BLaER1 treated with 17β-estradiol and CSF1 and Interleukin-3, amounts not matched to agents 10 nM and 100 nM (cell line): ENCODE results near the gene RARG.

Source experiments
- H3K27ac ChIP-seq, 11 experiments: shearing (Covaris generic); formaldehyde crosslinking; 2 replicates each; pipeline ENCODE4 v1.8.1; 2022
- H3K27me3 ChIP-seq, 11 experiments: shearing (Covaris generic); formaldehyde crosslinking; 2 replicates each; pipeline ENCODE4 v1.8.1; 2022
- H3K36me3 ChIP-seq, 11 experiments: shearing (Covaris generic); formaldehyde crosslinking; 2 replicates each; pipeline ENCODE4 v1.8.1; 2022
- H3K4me1 ChIP-seq, 10 experiments: shearing (Covaris generic); formaldehyde crosslinking; 2 replicates each; pipeline ENCODE4 v1.8.1; 2022
- H3K4me2 ChIP-seq, 11 experiments: shearing (Covaris generic); formaldehyde crosslinking; 2 replicates each; pipeline ENCODE4 v1.8.1; 2022
- H3K4me3 ChIP-seq, 10 experiments: shearing (Covaris generic); formaldehyde crosslinking; 2 replicates each; pipeline ENCODE4 v1.8.1; 2022
- H3K9ac ChIP-seq, 11 experiments: shearing (Covaris generic); formaldehyde crosslinking; 2 replicates each; pipeline ENCODE4 v1.8.1; 2022
- H3K9me3 ChIP-seq, 11 experiments: shearing (Covaris generic); formaldehyde crosslinking; replicated peaks in 1 of 11; 2 replicates each; pipeline ENCODE4 v1.8.1; 2022
- H4K20me1 ChIP-seq, 11 experiments: shearing (Covaris generic); formaldehyde crosslinking; 2 replicates each; pipeline ENCODE4 v1.8.1; 2022
- Cebpa-rat ChIP-seq, 11 experiments: shearing (Covaris generic); IDR thresholded peaks; 2 replicates each; pipeline ENCODE4 v1.8.1; 2022

Gene RARG

GRCh38 chr12:53235742-53236442 is 3.9 kb upstream of the RARG start:
- no peak overlapping the region for H3K4me3 ChIP-seq
- peak overlapping the region in 1 of 11 experiments; percentile 27; a peak in 1 of 22 replicates for H3K27ac ChIP-seq
- no peaks in the 10 kb centered on the region for H3K36me3 ChIP-seq
- no peak for TF ChIP-seq Cebpa-rat (IDR thresholded peaks at IDR 0.05)
- no peaks in the 10 kb centered on the region for H4K20me1 ChIP-seq
- H3K4me2 ChIP-seq = peak overlapping the region; percentile 67 to 98 (median 95)
- peaks cover 56 to 65% (median 60%) of the 10 kb centered on the region in 10 experiments for H3K4me1 ChIP-seq
- H3K9ac ChIP-seq = peak overlapping the region in 4 of 11 experiments; percentile 8 to 59 (median 22); a peak in 2 of 22 replicates
- no peaks in the 10 kb centered on the region for H3K27me3 ChIP-seq
- H3K9me3 ChIP-seq = no peaks in the 10 kb centered on the region

GRCh38 chr12:53235164-53235563 is 3.2 kb upstream of the RARG start:
- H3K4me3 ChIP-seq = no peak overlapping the region
- H3K9ac ChIP-seq = 0 out of 22 replicates have a peak overlapping the region, but pooled peaks of 1 of the 11 experiments have one; percentile 70
- peak overlapping the region; percentile 20 to 98 (median 95); a peak in 19 of 22 replicates for H3K4me2 ChIP-seq
- H4K20me1 ChIP-seq = no peaks in the 10 kb centered on the region
- no peaks in the 10 kb centered on the region for H3K27me3 ChIP-seq
- no peaks in the 10 kb centered on the region for H3K36me3 ChIP-seq
- H3K9me3 ChIP-seq = no peaks in the 10 kb centered on the region
- no peak overlapping the region; a peak in 1 of 22 replicates for H3K27ac ChIP-seq
- no peak for TF ChIP-seq Cebpa-rat (IDR thresholded peaks at IDR 0.05)
- H3K4me1 ChIP-seq = peaks cover 58 to 66% (median 63%) of the 10 kb centered on the region in 10 experiments

- Histone ChIP-seq H3K27ac (peak overlapping the region in 8 of 11 experiments; percentile 12 to 51 (median 29); a peak in 11 of 22 replicates), H3K4me1 (peaks cover 60 to 74% (median 68%) of the 10 kb centered on the region in 10 experiments), H3K4me3 (peak overlapping the region in 4 of 10 experiments; percentile 11 to 66 (median 19); a peak in 5 of 20 replicates), H3K9me3 (no peaks in the 10 kb centered on the region), H4K20me1 (no peaks in the 10 kb centered on the region), H3K9ac (peak overlapping the region in 7 of 11 experiments; percentile 28 to 75 (median 71); a peak in 11 of 22 replicates), H3K27me3 (no peaks in the 10 kb centered on the region), H3K36me3 (no peaks in the 10 kb centered on the region), H3K4me2 (peak overlapping the region; percentile 88 to 99 (median 95))
- no peak for TF ChIP-seq Cebpa-rat (IDR thresholded peaks at IDR 0.05)
Observed at GRCh38 chr12:53234271-53234914, 2.4 kb upstream of the RARG start.

- H3K9ac ChIP-seq = peak overlapping the region in 8 of 11 experiments; percentile 28 to 75 (median 71); a peak in 12 of 22 replicates
Observed at GRCh38 chr12:53233671-53234121, 1.7 kb upstream of the RARG start.

GRCh38 chr12:53232646-53233461 is 845 bp upstream of the RARG start:
- Histone ChIP-seq H3K27me3 (no peaks in the 10 kb centered on the region), H3K4me1 (peaks cover 60 to 89% (median 77%) of the 10 kb centered on the region in 10 experiments), H4K20me1 (no peaks in the 10 kb centered on the region), H3K4me2 (peak overlapping the region; percentile 88 to 99 (median 95)), H3K9ac (peak overlapping the region; percentile 53 to 75 (median 71)), H3K4me3 (peak overlapping the region; percentile 53 to 73 (median 62)), H3K36me3 (peaks cover 0 to 4% (median 0%) of the 10 kb centered on the region in 11 experiments; a peak in 2 of 22 replicates), H3K9me3 (no peaks in the 10 kb centered on the region), H3K27ac (peak overlapping the region in 9 of 11 experiments; percentile 18 to 60 (median 49); a peak in 16 of 22 replicates)
- TF ChIP-seq Cebpa-rat (IDR thresholded peaks at IDR 0.05) = no peak

More at GRCh38 chr12:53233671-53234121, 1.7 kb upstream of the RARG start:
- H3K9me3 ChIP-seq = no peaks in the 10 kb centered on the region
- no peaks in the 10 kb centered on the region for H4K20me1 ChIP-seq
- H3K27me3 ChIP-seq = no peaks in the 10 kb centered on the region
- peak overlapping the region; percentile 88 to 99 (median 95) for H3K4me2 ChIP-seq
- peaks cover 60 to 80% (median 71%) of the 10 kb centered on the region in 10 experiments for H3K4me1 ChIP-seq
- H3K4me3 ChIP-seq = peak overlapping the region in 7 of 10 experiments; percentile 11 to 73 (median 58); a peak in 10 of 20 replicates
- H3K36me3 ChIP-seq = no peaks in the 10 kb centered on the region
- TF ChIP-seq Cebpa-rat (IDR thresholded peaks at IDR 0.05) = no peak
- peak overlapping the region in 9 of 11 experiments; percentile 2 to 51 (median 28); a peak in 12 of 22 replicates for H3K27ac ChIP-seq

GRCh38 chr12:53231671-53231920 is 413 bp downstream of the RARG start:
- peak overlapping the region; percentile 60 to 79 (median 69) for H3K4me3 ChIP-seq
- H3K4me1 ChIP-seq = peaks cover 53 to 93% (median 76%) of the 10 kb centered on the region in 10 experiments
- H3K9me3 ChIP-seq = no peaks in the 10 kb centered on the region
- peaks cover 0 to 17% (median 0%) of the 10 kb centered on the region in 11 experiments; a peak in 8 of 22 replicates for H3K36me3 ChIP-seq
- peak overlapping the region; percentile 87 to 97 (median 94) for H3K4me2 ChIP-seq
- TF ChIP-seq Cebpa-rat (IDR thresholded peaks at IDR 0.05) = no peak
- H3K27ac ChIP-seq = peak overlapping the region; percentile 35 to 82 (median 76); a peak in 21 of 22 replicates
- peak overlapping the region; percentile 73 to 84 (median 80); a peak in 21 of 22 replicates for H3K9ac ChIP-seq
- H4K20me1 ChIP-seq = no peaks in the 10 kb centered on the region
- H3K27me3 ChIP-seq = no peaks in the 10 kb centered on the region

- Histone ChIP-seq H3K4me2 (peak overlapping the region in 10 of 11 experiments; percentile 3 to 92 (median 36); a peak in 9 of 22 replicates), H3K36me3 (peaks cover 0 to 20% (median 0%) of the 10 kb centered on the region in 11 experiments; a peak in 8 of 22 replicates), H3K9ac (no peak overlapping the region), H4K20me1 (no peaks in the 10 kb centered on the region), H3K4me3 (no peak overlapping the region), H3K4me1 (peaks cover 46 to 91% (median 74%) of the 10 kb centered on the region in 10 experiments), H3K9me3 (no peaks in the 10 kb centered on the region), H3K27me3 (no peaks in the 10 kb centered on the region), H3K27ac (no peak overlapping the region; a peak in 1 of 22 replicates)
- TF ChIP-seq Cebpa-rat (IDR thresholded peaks at IDR 0.05) = no peak
Observed at GRCh38 chr12:53230108-53230845, 1.7 kb downstream of the RARG start.

GRCh38 chr12:53229454-53229853 is 2.6 kb downstream of the RARG start:
- no peak overlapping the region for H3K4me3 ChIP-seq
- no peaks in the 10 kb centered on the region for H3K9me3 ChIP-seq
- no peak overlapping the region for H3K9ac ChIP-seq
- H3K27ac ChIP-seq = 0 out of 22 replicates have a peak overlapping the region, but pooled peaks of 2 of the 11 experiments have one; percentile 1 to 7
- peaks cover 0 to 20% (median 0%) of the 10 kb centered on the region in 11 experiments; a peak in 8 of 22 replicates for H3K36me3 ChIP-seq
- no peaks in the 10 kb centered on the region for H3K27me3 ChIP-seq
- peaks cover 46 to 91% (median 74%) of the 10 kb centered on the region in 10 experiments for H3K4me1 ChIP-seq
- H4K20me1 ChIP-seq = no peaks in the 10 kb centered on the region
- no peak for TF ChIP-seq Cebpa-rat (IDR thresholded peaks at IDR 0.05)
- peak overlapping the region in 6 of 11 experiments; percentile 13 to 56 (median 45); a peak in 9 of 22 replicates for H3K4me2 ChIP-seq
